Measurements from ENCODE around the gene MAP7.

Gene MAP7

DNA sequence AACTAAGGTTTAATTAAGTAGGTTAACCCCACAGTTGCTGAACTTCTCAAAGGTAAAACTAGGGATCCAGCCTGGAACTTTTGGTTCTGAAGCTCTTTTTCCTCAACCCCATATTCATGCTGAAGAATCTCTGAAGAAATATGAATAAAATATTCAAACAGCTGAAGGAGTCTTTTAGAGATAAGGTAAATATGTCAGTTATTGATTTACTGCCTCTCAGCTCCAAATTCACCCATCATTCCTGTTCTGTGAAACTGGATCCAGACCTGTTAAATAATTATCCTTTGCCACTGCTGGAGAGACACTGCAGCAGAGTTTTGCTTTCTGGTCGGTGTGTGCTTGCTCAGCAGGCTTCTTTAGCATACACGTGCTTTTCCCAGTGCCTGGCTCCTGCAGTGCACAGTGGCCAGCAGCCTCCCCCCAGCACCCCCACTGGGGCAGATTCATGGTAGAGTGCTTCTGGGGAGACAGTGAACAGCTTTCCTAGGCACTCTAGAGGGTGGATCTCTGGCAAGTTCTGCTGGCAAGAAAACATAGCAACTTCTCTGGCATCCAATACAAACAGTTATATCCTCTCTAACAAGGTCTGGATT is 198.6 kb downstream of the MAP7 start:
- no peak for DNase-seq (ENCODE audit: low read depth in 1 of 2, low spot score in 1 of 2)
- no peak for TF ChIP-seq JUND (IDR thresholded peaks at IDR 0.05; ENCODE audit: low read depth)
- in situ Hi-C loops (cut with HindIII; ENCODE audit: low pct_unique_long_range_greater_than_20kb, low sequenced_read_pairs) = no loop called here

DNA sequence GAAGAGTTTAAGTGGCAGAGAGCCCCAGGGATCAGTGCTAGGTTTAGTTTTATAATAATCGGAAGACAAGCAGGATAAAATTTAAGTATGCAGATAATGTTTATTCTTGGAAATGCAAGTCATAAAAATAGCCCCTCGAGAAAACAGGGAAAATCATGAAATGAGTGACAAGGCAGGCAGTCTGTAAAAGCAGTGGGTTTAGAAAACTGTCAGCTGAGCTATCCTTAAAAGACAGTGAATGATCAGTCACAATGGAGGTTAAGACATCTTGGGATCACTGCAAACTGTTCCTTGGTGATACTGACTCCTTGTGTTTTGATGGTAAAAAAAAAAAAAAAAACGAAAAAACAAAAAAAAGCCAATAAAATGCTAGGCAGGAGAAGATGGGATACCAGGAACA is 199.3 kb downstream of the MAP7 start:
- DNase-seq (ENCODE audit: low read depth in 1 of 2, low spot score in 1 of 2) = no peak
- in situ Hi-C loops (cut with HindIII; ENCODE audit: low pct_unique_long_range_greater_than_20kb, low sequenced_read_pairs) = no loop called here
- TF ChIP-seq JUND (IDR thresholded peaks at IDR 0.05; ENCODE audit: low read depth) = no peak

DNA sequence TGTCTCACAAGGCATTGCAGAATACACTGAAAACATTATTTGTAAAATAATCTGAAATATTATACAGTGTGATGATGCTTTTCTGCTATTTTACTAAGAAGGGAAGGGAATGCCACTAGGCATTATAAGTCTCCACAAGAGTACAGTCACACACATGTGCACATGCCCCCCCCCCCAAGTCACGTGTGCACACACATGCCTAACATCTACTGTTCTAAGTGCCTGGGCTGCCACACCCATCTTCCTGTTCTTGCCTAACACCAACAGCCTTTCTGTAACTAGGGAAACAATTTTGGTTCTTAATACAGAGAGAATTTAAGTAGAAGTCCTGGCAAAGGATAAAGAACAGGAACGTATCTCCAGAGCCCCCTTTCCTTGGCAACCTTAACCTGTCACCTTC is 202.4 kb downstream of the MAP7 start:
- in situ Hi-C loops (cut with HindIII; ENCODE audit: low pct_unique_long_range_greater_than_20kb, low sequenced_read_pairs) = no loop called here
- no peak for DNase-seq (ENCODE audit: low read depth in 1 of 2, low spot score in 1 of 2)
- no peak for TF ChIP-seq JUND (IDR thresholded peaks at IDR 0.05; ENCODE audit: low read depth)

DNA sequence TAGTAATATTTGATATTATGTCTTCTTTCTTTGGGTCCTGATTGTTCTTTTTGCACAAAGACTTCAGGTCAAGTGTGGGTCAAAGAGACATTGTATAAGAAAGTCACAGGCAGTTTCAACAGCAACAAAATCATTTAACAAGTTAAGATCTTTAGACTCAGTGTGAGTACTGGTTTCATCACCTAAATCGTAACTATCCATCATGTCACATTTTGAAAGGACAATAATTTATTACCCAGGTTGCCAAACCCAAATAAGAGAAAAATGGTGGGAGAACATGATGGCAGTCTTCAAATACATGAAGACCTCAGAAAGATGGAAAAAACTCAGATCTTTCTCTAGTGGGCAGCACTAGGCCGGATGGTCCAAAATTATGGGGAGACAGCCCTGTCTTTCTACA is 205.1 kb downstream of the MAP7 start:
- no peak for DNase-seq (ENCODE audit: low read depth in 1 of 2, low spot score in 1 of 2)
- no peak for TF ChIP-seq JUND (IDR thresholded peaks at IDR 0.05; ENCODE audit: low read depth)
- in situ Hi-C loops (cut with HindIII; ENCODE audit: low pct_unique_long_range_greater_than_20kb, low sequenced_read_pairs) = no loop called here

DNA sequence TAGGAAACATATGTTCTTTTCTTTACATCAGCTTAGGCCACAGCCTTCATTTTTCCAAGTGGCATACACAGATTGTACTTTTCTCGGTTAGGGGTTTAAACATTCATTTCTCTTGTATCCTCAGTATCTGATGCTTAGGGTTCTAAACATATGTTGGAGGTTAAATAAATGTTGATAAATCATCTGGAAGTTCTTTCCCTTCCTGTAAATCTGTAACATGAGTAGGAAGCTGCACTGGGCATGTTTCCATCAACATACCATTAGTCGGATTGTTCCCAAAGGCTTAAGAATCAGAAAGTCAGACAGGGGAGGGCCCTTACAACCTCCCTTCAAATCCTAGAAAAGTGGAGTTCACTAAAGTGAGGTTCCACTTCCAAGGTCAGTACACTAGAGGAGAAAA is 205.8 kb downstream of the MAP7 start:
- no peak for DNase-seq (ENCODE audit: low read depth in 1 of 2, low spot score in 1 of 2)
- in situ Hi-C loops (cut with HindIII; ENCODE audit: low pct_unique_long_range_greater_than_20kb, low sequenced_read_pairs) = no loop called here
- no peak for TF ChIP-seq JUND (IDR thresholded peaks at IDR 0.05; ENCODE audit: low read depth)

DNA sequence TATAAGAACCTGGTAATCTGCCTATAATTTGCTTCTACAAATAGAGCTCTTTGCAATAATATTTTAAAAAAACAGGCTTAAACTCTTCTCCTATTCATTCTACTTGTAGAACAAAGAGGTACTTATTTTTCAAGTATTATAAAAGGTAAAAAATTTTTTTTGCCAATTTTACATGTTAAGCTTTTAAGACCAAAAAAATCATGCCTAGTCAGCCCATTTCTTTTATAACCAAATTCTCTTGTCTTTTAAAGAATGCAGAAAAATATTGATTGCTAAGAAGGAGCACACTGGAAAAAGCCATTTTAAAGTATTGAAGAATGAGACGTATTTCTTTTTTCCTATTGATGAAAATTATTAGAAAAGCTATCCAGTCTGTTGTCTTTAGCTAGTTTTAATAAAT is 206.5 kb downstream of the MAP7 start:
- in situ Hi-C loops (cut with HindIII; ENCODE audit: low pct_unique_long_range_greater_than_20kb, low sequenced_read_pairs) = no loop called here
- no peak for TF ChIP-seq JUND (IDR thresholded peaks at IDR 0.05; ENCODE audit: low read depth)
- DNase-seq (ENCODE audit: low read depth in 1 of 2, low spot score in 1 of 2) = no peak

DNA sequence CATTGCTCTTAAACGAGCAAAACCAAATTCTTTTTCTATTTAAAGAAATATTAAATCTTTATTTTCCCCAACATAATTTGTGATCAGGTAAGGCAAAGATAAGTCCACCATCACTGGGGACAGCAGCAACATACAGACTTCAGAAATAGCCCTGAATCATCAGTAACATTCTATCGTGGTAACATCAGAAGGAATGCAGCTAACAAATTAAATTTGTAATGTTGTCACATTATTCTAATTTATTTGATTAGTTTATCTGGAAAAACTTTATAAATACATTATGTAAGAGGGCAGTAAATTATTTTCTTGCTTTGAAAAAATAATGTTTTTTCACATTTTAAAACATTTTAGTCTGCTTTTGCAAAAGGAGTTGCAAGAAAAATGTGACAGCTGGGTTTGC is 206.9 kb downstream of the MAP7 start:
- TF ChIP-seq JUND (IDR thresholded peaks at IDR 0.05; ENCODE audit: low read depth) = no peak
- DNase-seq (ENCODE audit: low read depth in 1 of 2, low spot score in 1 of 2) = no peak
- in situ Hi-C loops (cut with HindIII; ENCODE audit: low pct_unique_long_range_greater_than_20kb, low sequenced_read_pairs) = no loop called here

DNA sequence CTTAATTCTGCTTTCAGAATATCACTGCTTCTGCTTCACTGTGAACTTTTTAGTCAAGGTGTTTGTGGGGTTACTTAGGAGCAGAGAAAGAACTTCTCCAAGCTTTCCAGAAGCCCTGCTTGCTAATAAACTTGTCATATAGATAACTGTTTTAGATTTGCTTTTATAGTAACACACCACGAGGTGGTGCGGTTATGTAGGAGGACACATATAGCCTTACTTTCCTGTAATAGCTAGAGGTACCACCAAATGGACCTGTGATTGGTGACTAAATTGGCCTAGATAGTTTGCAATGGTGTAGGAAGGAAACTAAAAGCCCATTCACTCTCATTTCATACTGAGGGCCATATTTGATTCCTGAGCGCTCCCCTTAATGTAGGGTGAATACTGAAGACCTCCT is 208.3 kb downstream of the MAP7 start:
- no peak for TF ChIP-seq JUND (IDR thresholded peaks at IDR 0.05; ENCODE audit: low read depth)
- in situ Hi-C loops (cut with HindIII; ENCODE audit: low pct_unique_long_range_greater_than_20kb, low sequenced_read_pairs) = no loop called here
- DNase-seq (ENCODE audit: low read depth in 1 of 2, low spot score in 1 of 2) = peak in 1 of 2 experiments; percentile 33

DNA sequence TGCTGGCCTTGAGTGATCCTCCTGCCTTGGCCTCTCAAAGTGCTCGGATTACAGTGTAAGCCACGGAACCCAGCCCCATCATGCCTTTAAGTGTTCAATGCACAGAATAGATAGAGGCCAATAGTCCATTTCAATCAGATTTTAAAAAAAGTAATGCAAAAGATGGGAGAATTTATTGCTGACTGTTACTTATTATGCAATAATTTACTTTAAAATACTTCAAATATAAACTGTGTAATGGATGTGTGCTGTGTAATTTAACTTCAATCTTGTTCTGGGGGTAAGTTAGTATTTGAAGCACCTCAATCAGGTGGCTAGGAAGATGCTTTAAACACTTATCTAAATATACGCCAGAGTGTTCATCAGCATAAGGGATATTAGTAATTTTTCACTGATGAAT is 208.9 kb downstream of the MAP7 start:
- in situ Hi-C loops (cut with HindIII; ENCODE audit: low pct_unique_long_range_greater_than_20kb, low sequenced_read_pairs) = no loop called here
- no peak for TF ChIP-seq JUND (IDR thresholded peaks at IDR 0.05; ENCODE audit: low read depth)
- no peak for DNase-seq (ENCODE audit: low read depth in 1 of 2, low spot score in 1 of 2)

DNA sequence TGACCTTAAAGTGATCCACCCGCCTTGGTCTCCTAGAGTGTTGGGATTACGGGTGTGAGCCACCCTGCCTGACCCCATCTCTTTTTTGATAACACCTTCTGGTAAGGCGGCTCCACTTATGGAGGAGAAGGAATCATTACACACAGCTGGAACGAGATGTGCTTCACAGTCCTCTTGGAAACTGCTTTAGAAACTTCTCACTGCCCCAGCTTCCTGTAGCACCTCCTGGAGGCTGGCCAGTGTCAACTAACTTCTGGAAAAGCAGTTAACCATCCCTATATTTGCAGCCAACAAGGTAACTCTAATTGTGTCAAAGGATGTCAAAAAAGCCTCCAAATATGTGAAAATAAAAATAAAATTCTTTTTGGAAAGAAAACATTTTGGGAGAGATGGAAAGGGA is 211.7 kb downstream of the MAP7 start:
- in situ Hi-C loops (cut with HindIII; ENCODE audit: low pct_unique_long_range_greater_than_20kb, low sequenced_read_pairs) = no loop called here
- no peak for TF ChIP-seq JUND (IDR thresholded peaks at IDR 0.05; ENCODE audit: low read depth)
- DNase-seq (ENCODE audit: low read depth in 1 of 2, low spot score in 1 of 2) = no peak

DNA sequence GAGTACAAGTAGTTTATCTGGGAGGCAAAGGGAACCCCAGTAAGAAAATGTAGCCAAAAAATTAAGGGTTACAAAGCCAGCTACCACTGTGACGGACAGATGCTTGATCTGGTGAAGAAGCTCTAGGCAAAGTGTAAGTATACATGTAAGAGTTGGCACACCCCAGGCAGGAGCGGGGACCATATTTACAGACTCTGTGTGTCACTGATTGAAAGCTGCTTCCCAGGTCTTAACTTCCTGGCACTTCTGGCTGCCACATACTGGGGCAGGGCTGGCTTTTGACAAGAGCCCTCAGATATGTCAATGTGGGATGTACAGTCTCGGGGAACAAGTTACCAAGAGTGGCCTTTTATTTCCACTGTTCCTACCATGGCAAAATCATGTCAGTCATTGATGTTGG is 212.6 kb downstream of the MAP7 start:
- no peak for TF ChIP-seq JUND (IDR thresholded peaks at IDR 0.05; ENCODE audit: low read depth)
- in situ Hi-C loops (cut with HindIII; ENCODE audit: low pct_unique_long_range_greater_than_20kb, low sequenced_read_pairs) = no loop called here
- DNase-seq (ENCODE audit: low read depth in 1 of 2, low spot score in 1 of 2) = no peak

DNA sequence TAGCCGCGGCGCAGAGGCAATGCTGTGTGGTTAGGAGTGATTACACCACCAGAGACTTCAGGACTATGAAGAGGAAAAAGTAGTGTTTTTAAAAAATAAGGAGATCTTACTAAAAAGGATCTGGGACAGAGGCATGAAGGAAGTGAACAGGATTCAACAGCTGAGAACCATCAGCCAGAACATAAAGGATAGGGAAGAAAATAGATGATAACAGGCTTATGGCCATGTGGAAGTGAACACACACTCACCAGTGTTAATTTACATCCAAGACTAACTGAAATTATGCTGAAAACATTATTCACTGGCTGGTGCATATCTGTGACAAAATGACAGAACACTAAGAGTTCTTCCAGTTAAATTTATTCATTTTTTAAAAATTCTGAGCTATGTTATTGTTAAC is 213.1 kb downstream of the MAP7 start:
- no peak for DNase-seq (ENCODE audit: low read depth in 1 of 2, low spot score in 1 of 2)
- in situ Hi-C loops (cut with HindIII; ENCODE audit: low pct_unique_long_range_greater_than_20kb, low sequenced_read_pairs) = no loop called here
- TF ChIP-seq JUND (IDR thresholded peaks at IDR 0.05; ENCODE audit: low read depth) = no peak

DNA sequence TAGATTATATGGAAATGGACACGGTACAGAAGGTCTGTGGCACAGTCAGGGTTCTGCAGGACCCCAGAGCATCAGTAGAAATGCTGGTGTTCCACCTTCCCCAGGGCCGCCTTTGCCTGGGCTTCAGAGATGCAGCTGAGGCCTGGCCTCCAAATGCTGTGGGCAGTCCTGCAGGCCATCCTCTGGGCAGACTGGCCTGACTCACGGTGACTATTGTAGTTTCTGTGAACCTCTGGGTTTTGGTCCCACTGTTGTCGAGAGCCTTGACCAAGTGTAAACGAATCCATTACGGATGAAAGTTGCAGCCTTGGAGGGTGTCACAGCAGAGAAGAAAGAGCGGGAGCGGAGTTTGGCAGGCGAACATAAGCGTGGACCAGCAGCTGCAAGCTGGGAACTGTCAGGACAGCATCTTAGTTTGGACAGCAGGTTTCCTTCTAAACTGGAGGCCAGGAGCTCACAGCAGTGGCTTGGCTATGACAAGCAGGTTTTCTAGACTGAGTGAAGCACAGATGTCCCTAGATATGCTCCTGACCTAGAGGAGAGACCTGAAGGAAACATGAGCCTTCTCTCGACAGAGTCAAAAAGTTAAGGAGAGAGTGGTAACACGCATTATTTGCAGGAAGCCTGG is 214.4 kb downstream of the MAP7 start:
- DNase-seq (ENCODE audit: low read depth in 1 of 2, low spot score in 1 of 2) = no peak
- TF ChIP-seq JUND (IDR thresholded peaks at IDR 0.05; ENCODE audit: low read depth) = no peak
- in situ Hi-C loops (cut with HindIII; ENCODE audit: low pct_unique_long_range_greater_than_20kb, low sequenced_read_pairs) = no loop called here

DNA sequence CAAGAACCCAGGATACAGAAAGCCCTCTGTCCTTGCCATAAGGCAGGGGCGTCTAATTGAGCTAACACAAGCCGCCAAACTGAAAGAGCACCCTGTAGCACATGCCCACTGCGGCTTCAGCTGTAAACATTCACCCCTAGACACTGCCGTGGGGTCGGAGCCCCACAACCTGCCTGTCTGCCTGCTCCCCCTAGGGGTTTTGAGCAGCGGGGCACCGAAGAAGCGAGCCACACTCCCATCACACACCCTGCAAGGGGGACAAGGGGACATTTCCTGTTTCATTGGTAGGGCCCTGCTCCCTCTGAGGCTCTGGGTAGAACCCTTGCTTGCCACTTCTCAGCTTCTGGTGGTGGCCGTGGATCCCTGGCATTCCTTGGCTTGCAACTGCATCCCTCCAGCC is 215.4 kb downstream of the MAP7 start:
- DNase-seq (ENCODE audit: low read depth in 1 of 2, low spot score in 1 of 2) = no peak
- in situ Hi-C loops (cut with HindIII; ENCODE audit: low pct_unique_long_range_greater_than_20kb, low sequenced_read_pairs) = no loop called here
- no peak for TF ChIP-seq JUND (IDR thresholded peaks at IDR 0.05; ENCODE audit: low read depth)

All from T47D (cell line).